HG03439 (cell line): ENCODE data around the gene JMJD8.
"Not testable (repeated sequence)": the region's sequence is repeated elsewhere in the genome, so short reads cannot be mapped to it uniquely, and the experiment has no call there.

ENCODE experiments used
- ATAC-seq: cut with Tn5 transposase; IDR thresholded peaks from one replicate; pipeline ENCODE4 v1.9.1; 2021; ENCODE audit warnings: mild to moderate bottlenecking, moderate library complexity; ENCODE audit not compliant: unreplicated experiment

The JMJD8 gene

GRCh38 chr16:693364-693763, 9.2 kb upstream of the JMJD8 start:
- ATAC-seq: no peak

- ATAC-seq: no peak
Observed at GRCh38 chr16:692356-693108, 8.4 kb upstream of the JMJD8 start.

DNA sequence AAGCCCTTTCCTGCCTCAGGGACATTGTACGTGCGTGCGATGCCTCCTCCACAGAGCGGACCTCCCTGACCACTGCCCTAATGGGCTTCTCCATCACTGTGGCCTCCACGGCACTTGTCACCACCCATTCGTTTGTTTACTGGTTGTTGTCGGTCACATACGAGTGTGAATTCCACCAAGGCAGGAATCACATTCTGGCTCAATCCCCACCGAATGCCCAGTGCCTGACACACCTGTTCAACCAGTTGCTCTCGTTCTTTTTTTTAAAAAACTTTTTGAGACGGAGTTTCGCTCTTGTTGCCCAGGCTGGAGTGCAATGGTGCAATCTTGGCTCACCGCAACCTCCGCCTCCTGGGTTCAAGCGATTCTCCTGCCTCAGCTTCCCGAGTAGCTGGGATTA, 7.1 kb upstream of the JMJD8 start:
- ATAC-seq: not testable (repeated sequence)

DNA sequence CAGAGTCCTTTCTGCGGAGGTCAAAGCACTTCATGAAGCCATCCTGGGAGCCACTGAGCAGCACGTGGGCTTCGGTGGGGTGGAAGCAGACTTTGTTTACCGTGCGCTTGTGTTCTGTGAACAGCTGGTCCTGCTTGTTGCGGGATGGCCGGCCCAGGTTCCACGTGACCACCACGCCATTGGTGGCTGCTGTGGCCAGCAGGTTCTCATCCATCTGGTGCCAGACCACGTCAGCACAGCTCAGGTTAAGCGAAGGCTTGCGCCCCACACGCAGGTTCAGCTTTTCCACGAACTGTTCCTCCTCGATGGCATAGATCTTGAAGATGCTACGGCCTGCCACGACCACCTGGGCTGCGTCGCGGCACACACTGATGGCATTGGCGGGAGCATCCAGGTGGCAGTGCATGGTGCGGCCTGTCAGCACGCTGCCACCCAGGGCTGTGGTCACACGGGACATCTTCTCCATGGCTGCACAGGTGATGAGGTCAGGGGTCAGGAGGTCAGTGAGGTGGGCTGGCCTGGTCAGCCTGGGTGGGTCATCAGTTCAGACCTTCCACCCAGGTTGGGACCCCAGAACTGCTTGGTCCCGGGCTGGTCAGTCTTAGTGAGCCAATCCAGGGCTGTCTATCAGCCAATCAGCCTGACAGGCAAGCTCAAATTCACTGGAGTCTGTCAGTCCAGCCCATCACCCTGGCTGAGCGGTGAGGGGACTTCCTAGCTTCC, 5.2 kb upstream of the JMJD8 start:
- no peak for ATAC-seq

DNA sequence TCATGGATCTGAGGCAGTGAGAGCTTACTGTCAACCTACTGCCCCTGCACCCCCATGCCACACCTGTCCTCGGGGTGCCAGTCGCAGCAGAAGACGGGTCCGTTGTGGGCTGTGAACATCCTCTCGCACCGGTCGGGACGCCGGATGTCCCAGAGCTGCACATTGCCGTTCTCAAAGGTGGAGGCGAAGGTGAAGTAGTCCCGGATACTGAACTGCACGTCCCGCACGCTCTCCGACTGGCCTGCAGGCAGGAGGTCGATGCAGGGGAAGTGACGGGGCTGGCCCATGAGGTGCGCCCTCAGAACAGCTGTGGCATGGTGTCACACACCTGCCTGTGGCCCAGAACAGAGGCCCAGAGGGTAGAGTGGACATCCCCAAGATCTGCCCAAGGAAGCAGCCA, 3.4 kb upstream of the JMJD8 start:
- ATAC-seq: no peak

- ATAC-seq: no peak
Observed at GRCh38 chr16:686459-687260, 2.5 kb upstream of the JMJD8 start.

GRCh38 chr16:685967-686366, 1.8 kb upstream of the JMJD8 start:
- no peak for ATAC-seq

GRCh38 chr16:684961-685696, 995 bp upstream of the JMJD8 start:
- ATAC-seq: no peak

DNA sequence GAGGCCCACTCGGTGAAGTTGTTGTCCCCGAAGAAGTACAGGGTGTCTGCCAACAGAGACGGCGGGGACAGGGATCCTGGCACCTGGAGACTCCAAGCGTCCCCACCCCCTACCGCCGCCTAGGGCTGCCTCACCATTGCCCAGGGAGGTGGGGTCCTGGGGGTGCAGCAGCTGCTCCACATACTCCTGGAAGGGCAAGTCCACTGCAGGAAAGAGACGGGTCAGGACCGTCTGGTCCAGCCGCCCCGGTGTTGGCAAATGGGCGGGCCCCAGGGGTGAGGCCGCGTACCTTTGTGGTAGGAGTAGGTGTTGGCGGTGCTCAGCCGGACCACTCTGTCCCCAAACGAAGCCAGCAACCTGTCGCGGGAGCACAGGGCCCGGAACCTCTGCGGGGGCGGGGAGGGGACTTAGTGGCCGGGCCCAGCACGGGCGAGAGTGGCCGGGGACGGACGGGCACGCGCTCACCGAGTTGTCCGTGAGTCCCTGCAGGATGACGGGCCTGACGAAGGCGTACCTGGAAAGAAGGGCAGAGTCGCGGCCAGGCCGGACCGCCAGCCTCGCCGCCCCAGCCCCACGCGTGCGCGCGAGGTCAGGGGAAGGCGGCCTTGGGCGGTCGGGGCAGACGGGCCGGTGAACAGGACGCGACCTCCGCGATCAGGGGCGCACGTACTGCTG, 601 bp downstream of the JMJD8 start:
- ATAC-seq: no peak

DNA sequence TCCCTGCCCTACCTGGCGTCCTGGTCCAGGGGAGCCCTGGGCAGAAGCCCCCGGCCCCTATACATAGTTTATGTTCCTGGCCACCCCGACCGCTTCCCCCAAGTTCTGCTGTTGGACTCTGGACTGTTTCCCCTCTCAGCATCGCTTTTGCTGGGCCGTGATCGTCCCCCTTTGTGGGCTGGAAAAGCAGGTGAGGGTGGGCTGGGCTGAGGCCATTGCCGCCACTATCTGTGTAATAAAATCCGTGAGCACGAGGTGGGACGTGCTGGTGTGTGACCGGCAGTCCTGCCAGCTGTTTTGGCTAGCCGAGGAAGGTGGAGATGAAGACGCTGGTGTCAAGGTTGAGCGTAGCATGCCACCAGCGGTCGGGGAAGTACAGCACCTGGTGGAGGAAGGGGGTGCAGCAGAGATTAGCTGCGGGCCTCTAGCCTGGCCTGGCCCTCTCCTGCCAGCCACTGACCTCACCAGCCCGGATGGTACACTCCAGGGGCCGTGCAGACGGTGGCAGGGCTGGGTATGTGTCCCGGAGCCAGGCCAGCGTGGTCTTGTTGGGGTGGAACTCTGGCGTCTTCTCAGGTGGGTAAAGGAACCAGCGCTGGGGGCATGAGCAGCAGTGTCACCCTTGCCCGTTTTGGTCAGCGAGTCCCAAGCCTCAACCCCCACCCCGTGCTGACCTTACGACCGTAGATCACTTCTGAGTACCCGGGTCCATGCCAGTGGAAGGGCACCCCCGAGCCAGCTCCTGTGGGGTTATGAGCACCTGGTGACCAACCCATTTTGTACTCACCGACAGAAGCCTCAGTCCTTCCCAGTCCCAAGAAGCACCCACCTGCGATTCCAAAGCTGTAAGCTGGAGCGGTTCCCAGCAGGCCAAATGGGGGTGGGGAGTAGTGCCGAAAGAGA, 1.4 kb downstream of the JMJD8 start:
- ATAC-seq: no peak

DNA sequence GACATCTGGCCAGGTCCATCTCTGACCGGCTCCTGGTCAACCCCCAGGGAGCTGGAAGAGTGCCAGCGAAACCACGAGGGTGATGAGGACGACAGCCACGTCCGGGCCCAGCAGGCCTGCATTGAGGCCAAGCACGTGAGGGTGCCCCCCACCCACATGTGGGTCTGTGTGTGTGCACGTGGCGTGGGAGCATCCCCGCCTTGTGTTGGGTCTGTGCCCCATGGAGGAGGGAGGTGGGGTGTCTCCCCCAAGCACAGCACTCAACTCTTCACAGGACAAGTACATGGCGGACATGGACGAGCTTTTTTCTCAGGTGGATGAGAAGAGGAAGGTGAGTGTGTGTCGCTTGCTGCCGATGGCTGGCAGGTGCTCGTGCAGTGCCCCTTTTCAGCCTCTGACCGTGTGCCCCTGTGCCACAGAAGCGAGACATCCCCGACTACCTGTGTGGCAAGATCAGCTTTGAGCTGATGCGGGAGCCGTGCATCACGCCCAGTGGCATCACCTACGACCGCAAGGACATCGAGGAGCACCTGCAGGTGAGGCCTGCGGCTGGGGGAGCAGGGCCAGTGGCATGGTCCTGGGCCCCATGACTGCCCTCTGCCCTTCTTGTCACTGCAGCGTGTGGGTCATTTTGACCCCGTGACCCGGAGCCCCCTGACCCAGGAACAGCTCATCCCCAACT, 2.2 kb downstream of the JMJD8 start:
- ATAC-seq: no peak

DNA sequence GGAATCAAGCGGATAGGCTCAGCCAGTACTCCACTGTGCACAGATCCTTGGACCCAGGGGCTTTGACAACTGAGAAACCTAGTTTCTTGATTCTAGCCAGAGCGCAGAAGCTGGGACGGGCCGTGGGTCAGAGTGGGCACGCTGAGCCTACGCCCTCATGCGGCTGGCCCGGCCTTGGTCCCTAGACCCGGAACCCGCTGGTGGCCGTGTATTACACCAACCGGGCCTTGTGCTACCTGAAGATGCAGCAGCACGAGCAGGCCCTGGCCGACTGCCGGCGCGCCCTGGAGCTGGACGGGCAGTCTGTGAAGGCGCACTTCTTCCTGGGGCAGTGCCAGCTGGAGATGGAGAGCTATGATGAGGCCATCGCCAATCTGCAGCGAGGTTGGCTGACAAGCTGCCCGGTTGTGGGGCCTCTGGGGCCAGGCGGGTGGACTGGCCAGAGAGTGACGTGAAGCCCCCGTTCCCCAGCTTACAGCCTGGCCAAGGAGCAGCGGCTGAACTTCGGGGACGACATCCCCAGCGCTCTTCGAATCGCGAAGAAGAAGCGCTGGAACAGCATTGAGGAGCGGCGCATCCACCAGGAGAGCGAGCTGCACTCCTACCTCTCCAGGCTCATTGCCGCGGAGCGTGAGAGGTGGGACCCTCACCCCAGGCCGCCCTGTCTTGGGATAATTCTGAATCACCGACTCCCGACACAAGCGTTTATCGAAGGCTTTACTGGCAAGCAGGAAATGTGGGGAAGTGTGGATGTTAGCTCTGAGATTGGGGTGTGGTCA, 3.0 kb downstream of the JMJD8 start:
- ATAC-seq: no peak

GRCh38 chr16:680625-680945, 3.5 kb downstream of the JMJD8 start:
- ATAC-seq: no peak

DNA sequence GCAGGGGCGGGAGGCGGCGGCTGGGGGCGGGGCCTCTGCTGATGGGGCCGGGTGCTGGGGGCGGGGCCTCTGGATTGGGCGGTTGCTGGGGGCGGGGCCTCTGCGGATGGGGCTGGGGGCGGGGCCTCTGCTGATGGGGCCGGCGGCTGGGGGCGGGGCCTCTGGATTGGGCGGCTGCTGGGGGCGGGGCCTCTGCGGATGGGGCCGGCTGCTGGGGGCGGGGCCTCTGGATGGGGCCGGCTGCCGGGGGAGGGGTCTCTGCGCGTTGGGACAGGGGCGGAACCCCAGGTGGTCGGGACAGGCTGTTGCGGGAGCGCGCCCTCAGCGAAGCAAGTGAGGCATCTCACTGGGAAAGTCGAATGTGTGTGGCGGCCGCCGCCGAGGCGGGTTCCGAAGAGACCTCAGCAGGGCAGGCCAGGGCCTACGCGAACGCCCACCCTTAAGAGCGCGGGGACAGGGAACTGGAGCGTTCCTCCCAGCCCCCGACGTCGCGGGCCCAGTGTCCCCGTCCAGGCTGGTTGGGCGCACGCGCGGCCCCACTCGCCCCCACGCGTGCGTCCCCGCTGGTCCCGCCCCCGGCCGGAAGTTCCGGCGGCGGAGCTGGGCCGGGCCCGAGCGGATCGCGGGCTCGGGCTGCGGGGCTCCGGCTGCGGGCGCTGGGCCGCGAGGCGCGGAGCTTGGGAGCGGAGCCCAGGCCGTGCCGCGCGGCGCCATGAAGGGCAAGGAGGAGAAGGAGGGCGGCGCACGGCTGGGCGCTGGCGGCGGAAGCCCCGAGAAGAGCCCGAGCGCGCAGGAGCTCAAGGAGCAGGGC, 4.1 kb downstream of the JMJD8 start, which contains the start of gene STUB1:
Gene STUB1, plus strand, starts transcription at position 597 of the 811 bp plus-strand sequence. Its CDS starts 116 bp downstream, at position 713.
- no peak for ATAC-seq

- ATAC-seq: no peak
Observed at GRCh38 chr16:678858-679813, 5.0 kb downstream of the JMJD8 start.

GRCh38 chr16:678209-678857, 5.8 kb downstream of the JMJD8 start:
- no peak for ATAC-seq
